HepG2 (cell line): Measurements from ENCODE around the gene PRR30. TPM values are rescaled to one million over a fixed set of nuclear protein-coding genes. Genes with fewer than 3 reads are reported as not detected.
A peak's percentile ranks its signal among the peaks of the same experiment; 100 is the strongest.

Experiments used
- FIP1L1 ChIP-seq: fragments of 200-400 bp; formaldehyde crosslinking; IDR thresholded peaks from 2 replicates; pipeline ENCODE4 v1.6.1; 2018; ENCODE audit warnings: low read depth, mild to moderate bottlenecking, low read length, moderate library complexity, borderline replicate concordance; ENCODE audit not compliant: insufficient read depth
- KAT7 ChIP-seq: IDR thresholded peaks from 2 replicates; pipeline ENCODE4 v1.6.1; 2018; ENCODE audit warnings: borderline replicate concordance, missing compliant biosample characterization
- NCOR1 ChIP-seq: fragments of 200-600 bp; sonication (generic); IDR thresholded peaks from 2 replicates; pipeline ENCODE4 v1.7.0; 2017; ENCODE audit warnings: antibody characterized with exemption, low read length, borderline replicate concordance
- RBM22 ChIP-seq: fragments of 200-400 bp; formaldehyde crosslinking; optimal IDR thresholded peaks from 2 replicates; pipeline ENCODE3; 2017; ENCODE audit warnings: mild to moderate bottlenecking, low read length, moderate library complexity
- SMAD3 ChIP-seq: sonication (generic); formaldehyde crosslinking; IDR thresholded peaks from 2 replicates; pipeline ENCODE4 v1.4.0; 2020; ENCODE audit warnings: missing genetic modification reagents
- SRSF9 ChIP-seq: fragments of 200-400 bp; formaldehyde crosslinking; IDR thresholded peaks from 2 replicates; pipeline ENCODE4 v1.6.1; 2018; ENCODE audit warnings: borderline replicate concordance, mild to moderate bottlenecking, low read depth, low read length; ENCODE audit not compliant: insufficient read depth, poor library complexity, severe bottlenecking
- WIZ ChIP-seq: sonication (generic); formaldehyde crosslinking; IDR thresholded peaks from 2 replicates; pipeline ENCODE4 v1.5.1; 2020; ENCODE audit warnings: mild to moderate bottlenecking, missing genetic modification reagents
- ZNF747 ChIP-seq: sonication (generic); formaldehyde crosslinking; IDR thresholded peaks from 2 replicates; pipeline ENCODE4 v1.8.1; 2023; ENCODE audit warnings: missing genetic modification reagents, mild to moderate bottlenecking, borderline replicate concordance
- polyA plus RNA-seq, 8 experiments: library from polyadenylated mRNA; depleted of rRNA in 3 of 8; stranded (reverse) in 7 of 8; unstranded in 1 of 8; fragments of >200 nt; fragmentation: Illumina TruSeq in 4 of 8; extraction: Trizol in 4 of 8; gene quantifications; 2 replicates each; pipeline versions ENCODE4 v1.2.1 to v1.2.3, GENCODE V29; 2011 to 2016; ENCODE audit warnings: low read depth in 4 of 8, missing spikeins in 1 of 8, mixed read lengths in 1 of 8; ENCODE audit not compliant: insufficient read depth in 1 of 8
- total RNA-seq, 5 experiments: library from RNA; depleted of rRNA; stranded (reverse); fragments of >200 nt; fragmentation: Illumina TruSeq; extraction: Trizol; gene quantifications; 2 replicates each; pipeline ENCODE4 v1.2.3, GENCODE V29; 2016; ENCODE audit warnings: low read depth in 1 of 5
- TF ChIP-seq, protein P1 (sequence below): sonication (generic); formaldehyde crosslinking; IDR thresholded peaks from 2 replicates; pipeline ENCODE4 v1.4.0; 2020; ENCODE audit warnings: mild to moderate bottlenecking, missing genetic modification reagents
- TF ChIP-seq, protein P2 (sequence below): sonication (generic); formaldehyde crosslinking; conservative IDR thresholded peaks from 2 replicates; pipeline ENCODE4 v1.8.0; 2022; ENCODE audit warnings: mild to moderate bottlenecking, moderate library complexity, missing genetic modification reagents
- TF ChIP-seq, protein P3 (sequence below): sonication (generic); formaldehyde crosslinking; IDR thresholded peaks from 2 replicates; pipeline ENCODE4 v1.5.0; 2020; ENCODE audit warnings: mild to moderate bottlenecking, missing genetic modification reagents
- TF ChIP-seq, protein P4 (sequence below), 2 experiments: fragments of 450-650 bp in 1 of 2; sonication (generic) in 1 of 2; formaldehyde crosslinking; IDR thresholded peaks; 2 replicates each; pipeline versions ENCODE4 v1.5.0 to v1.8.0; 2020 to 2022; ENCODE audit warnings: mild to moderate bottlenecking in 1 of 2, missing genetic modification reagents in 1 of 2
- TF ChIP-seq, protein P5 (sequence below): sonication (generic); formaldehyde crosslinking; IDR thresholded peaks from 2 replicates; pipeline ENCODE4 v1.5.1; 2020; ENCODE audit warnings: mild to moderate bottlenecking, missing genetic modification reagents
- TF ChIP-seq, protein P6 (sequence below): sonication (generic); formaldehyde crosslinking; IDR thresholded peaks from 2 replicates; pipeline ENCODE4 v1.8.0; 2022; ENCODE audit warnings: missing genetic modification reagents, low read depth, mild to moderate bottlenecking, borderline replicate concordance

The PRR30 gene
- total and polyA plus RNA-seq, 2 of the 13 experiments (the other 11 are each of a cell fraction or from before 2014, with no cell fraction given): not detected

DNA sequence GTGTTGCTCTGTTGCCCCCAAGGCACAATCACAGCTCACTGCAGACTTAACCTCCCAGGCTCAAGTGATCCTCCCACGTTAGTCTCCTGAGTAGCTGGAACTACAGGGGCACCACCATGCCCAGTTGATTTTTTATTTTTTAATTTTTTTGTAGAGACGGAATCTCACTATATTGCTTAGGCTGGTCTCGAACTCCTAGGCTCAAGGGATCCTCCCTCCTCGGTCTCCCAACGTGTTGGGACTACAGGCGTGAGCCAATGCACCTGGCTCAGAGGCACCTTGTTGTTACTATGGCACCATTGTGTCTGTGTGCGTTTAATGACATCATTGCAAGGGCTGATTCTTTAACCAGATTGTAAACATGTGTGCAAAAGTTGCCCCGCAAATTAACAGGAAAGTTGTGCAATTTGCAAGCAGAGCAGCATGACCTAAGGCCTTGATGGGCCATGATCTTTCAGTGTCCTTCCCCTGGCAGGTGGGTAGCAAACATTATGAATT lies 32.2 kb upstream of the PRR30 start (continued):
- TF ChIP-seq, protein P1, sequence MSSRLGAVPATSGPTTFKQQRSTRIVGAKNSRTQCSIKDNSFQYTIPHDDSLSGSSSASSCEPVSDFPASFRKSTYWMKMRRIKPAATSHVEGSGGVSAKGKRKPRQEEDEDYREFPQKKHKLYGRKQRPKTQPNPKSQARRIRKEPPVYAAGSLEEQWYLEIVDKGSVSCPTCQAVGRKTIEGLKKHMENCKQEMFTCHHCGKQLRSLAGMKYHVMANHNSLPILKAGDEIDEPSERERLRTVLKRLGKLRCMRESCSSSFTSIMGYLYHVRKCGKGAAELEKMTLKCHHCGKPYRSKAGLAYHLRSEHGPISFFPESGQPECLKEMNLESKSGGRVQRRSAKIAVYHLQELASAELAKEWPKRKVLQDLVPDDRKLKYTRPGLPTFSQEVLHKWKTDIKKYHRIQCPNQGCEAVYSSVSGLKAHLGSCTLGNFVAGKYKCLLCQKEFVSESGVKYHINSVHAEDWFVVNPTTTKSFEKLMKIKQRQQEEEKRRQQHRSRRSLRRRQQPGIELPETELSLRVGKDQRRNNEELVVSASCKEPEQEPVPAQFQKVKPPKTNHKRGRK (CRISPR knock-in tag): no peak
- TF ChIP-seq, protein P2, sequence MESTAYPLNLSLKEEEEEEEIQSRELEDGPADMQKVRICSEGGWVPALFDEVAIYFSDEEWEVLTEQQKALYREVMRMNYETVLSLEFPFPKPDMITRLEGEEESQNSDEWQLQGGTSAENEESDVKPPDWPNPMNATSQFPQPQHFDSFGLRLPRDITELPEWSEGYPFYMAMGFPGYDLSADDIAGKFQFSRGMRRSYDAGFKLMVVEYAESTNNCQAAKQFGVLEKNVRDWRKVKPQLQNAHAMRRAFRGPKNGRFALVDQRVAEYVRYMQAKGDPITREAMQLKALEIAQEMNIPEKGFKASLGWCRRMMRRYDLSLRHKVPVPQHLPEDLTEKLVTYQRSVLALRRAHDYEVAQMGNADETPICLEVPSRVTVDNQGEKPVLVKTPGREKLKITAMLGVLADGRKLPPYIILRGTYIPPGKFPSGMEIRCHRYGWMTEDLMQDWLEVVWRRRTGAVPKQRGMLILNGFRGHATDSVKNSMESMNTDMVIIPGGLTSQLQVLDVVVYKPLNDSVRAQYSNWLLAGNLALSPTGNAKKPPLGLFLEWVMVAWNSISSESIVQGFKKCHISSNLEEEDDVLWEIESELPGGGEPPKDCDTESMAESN (CRISPR knock-in tag): no peak
- no peak for TF ChIP-seq FIP1L1
- TF ChIP-seq ZNF747 (CRISPR knock-in tag): no peak
- TF ChIP-seq, protein P3, sequence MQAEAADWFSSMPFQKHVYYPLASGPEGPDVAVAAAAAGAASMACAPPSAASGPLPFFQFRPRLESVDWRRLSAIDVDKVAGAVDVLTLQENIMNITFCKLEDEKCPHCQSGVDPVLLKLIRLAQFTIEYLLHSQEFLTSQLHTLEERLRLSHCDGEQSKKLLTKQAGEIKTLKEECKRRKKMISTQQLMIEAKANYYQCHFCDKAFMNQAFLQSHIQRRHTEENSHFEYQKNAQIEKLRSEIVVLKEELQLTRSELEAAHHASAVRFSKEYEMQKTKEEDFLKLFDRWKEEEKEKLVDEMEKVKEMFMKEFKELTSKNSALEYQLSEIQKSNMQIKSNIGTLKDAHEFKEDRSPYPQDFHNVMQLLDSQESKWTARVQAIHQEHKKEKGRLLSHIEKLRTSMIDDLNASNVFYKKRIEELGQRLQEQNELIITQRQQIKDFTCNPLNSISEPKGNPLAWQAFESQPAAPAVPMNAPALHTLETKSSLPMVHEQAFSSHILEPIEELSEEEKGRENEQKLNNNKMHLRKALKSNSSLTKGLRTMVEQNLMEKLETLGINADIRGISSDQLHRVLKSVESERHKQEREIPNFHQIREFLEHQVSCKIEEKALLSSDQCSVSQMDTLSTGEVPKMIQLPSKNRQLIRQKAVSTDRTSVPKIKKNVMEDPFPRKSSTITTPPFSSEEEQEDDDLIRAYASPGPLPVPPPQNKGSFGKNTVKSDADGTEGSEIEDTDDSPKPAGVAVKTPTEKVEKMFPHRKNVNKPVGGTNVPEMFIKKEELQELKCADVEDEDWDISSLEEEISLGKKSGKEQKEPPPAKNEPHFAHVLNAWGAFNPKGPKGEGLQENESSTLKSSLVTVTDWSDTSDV (CRISPR knock-in tag): no peak
- TF ChIP-seq RBM22: no peak
- peak; percentile 98 for TF ChIP-seq SMAD3 (CRISPR knock-in tag)
- TF ChIP-seq WIZ (CRISPR knock-in tag): no peak
- TF ChIP-seq, protein P4, sequence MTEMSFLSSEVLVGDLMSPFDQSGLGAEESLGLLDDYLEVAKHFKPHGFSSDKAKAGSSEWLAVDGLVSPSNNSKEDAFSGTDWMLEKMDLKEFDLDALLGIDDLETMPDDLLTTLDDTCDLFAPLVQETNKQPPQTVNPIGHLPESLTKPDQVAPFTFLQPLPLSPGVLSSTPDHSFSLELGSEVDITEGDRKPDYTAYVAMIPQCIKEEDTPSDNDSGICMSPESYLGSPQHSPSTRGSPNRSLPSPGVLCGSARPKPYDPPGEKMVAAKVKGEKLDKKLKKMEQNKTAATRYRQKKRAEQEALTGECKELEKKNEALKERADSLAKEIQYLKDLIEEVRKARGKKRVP (CRISPR knock-in tag; IDR thresholded peaks at IDR 0.05): peak in 1 of 2 experiments; percentile 97; a peak in 2 of 4 replicates
- peak; percentile 84; the same call in 1 of the 2 replicates for TF ChIP-seq NCOR1
- TF ChIP-seq, protein P5, sequence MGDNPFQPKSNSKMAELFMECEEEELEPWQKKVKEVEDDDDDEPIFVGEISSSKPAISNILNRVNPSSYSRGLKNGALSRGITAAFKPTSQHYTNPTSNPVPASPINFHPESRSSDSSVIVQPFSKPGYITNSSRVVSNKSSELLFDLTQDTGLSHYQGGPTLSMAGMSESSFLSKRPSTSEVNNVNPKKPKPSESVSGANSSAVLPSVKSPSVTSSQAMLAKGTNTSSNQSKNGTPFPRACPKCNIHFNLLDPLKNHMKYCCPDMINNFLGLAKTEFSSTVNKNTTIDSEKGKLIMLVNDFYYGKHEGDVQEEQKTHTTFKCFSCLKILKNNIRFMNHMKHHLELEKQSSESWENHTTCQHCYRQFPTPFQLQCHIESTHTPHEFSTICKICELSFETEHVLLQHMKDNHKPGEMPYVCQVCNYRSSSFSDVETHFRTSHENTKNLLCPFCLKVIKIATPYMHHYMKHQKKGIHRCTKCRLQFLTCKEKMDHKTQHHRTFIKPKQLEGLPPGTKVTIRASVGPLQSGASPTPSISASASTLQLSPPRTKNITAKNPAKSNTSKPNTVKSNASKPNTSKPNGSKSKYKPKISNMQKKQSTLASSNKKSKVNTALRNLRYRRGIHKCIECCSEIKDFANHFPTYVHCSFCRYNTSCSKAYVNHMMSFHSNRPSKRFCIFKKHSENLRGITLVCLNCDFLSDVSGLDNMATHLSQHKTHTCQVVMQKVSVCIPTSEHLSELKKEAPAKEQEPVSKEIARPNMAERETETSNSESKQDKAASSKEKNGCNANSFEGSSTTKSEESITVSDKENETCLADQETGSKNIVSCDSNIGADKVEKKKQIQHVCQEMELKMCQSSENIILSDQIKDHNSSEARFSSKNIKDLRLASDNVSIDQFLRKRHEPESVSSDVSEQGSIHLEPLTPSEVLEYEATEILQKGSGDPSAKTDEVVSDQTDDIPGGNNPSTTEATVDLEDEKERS: no peak; the same call in 1 of the 2 replicates
- TF ChIP-seq SRSF9: no peak
- no peak; the same call in none of the 2 replicates for TF ChIP-seq KAT7
- TF ChIP-seq, protein P6, sequence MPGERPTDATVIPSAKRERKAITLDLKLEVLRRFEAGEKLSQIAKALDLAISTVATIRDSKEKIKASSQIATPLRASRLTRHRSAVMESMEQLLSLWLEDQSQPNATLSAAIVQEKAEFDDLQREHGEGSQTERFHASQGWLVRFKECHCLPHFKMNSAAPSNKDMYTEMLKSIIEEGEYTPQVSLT (CRISPR knock-in tag): no peak
